Activated naive CD8-positive, alpha-beta T cell treated with anti-CD3 and anti-CD28 coated beads, Interleukin-2, amount 10 ng/mL, durations not matched to agents 7 days and 5 days (primary cell): Measurements from ENCODE around the gene PCDHGA1. TPM values are rescaled to one million over a fixed set of nuclear protein-coding genes. Genes with fewer than 3 reads are reported as not detected.
"Not testable (repeated sequence)": the region's sequence is repeated elsewhere in the genome, so short reads cannot be mapped to it uniquely, and the experiment has no call there.

Source experiments
- ATAC-seq: fragments of 150-1000 bp; cut with Tn5 transposase; one replicate; pipeline ENCODE4 v1.10.0; 2021; ENCODE audit warnings: low read depth, moderate library complexity
- POLR2A ChIA-PET: fragments of 350-600 bp; sonication (Branson Sonifier 250); formaldehyde crosslinking; loops from one replicate; lab custom pipeline; 2021; ENCODE audit warnings: antibody characterized with exemption; lab: Charles Lee
- DNase-seq: peaks from one replicate; pipeline ENCODE4 v3.0.0; 2021
- H3K27ac Mint-ChIP-seq: one replicate; pipeline ENCODE4 v1.8.0; 2022; ENCODE audit warnings: mild to moderate bottlenecking, mixed read lengths
- H3K27me3 Mint-ChIP-seq: one replicate; pipeline ENCODE4 v1.8.0; 2022; ENCODE audit warnings: mild to moderate bottlenecking, moderate library complexity, mixed read lengths
- H3K36me3 Mint-ChIP-seq: one replicate; pipeline ENCODE4 v1.8.0; 2021; ENCODE audit warnings: mild to moderate bottlenecking, mixed read lengths
- H3K4me1 Mint-ChIP-seq: one replicate; pipeline ENCODE4 v1.8.0; 2021; ENCODE audit warnings: mixed read lengths
- H3K4me3 Mint-ChIP-seq: one replicate; pipeline ENCODE4 v1.8.0; 2022; ENCODE audit warnings: mild to moderate bottlenecking, moderate library complexity, mixed read lengths
- H3K9me3 Mint-ChIP-seq: one replicate; pipeline ENCODE4 v1.8.0; 2021; ENCODE audit warnings: mixed read lengths
- total RNA-seq, 2 experiments: library from RNA; stranded (reverse); gene quantifications; one replicate each; pipeline ENCODE4 v1.2.3, GENCODE V29; 2021

Gene PCDHGA1
- total RNA-seq, 2 experiments from 2014 or later, result 0.11 to 0.31 TPM

DNA sequence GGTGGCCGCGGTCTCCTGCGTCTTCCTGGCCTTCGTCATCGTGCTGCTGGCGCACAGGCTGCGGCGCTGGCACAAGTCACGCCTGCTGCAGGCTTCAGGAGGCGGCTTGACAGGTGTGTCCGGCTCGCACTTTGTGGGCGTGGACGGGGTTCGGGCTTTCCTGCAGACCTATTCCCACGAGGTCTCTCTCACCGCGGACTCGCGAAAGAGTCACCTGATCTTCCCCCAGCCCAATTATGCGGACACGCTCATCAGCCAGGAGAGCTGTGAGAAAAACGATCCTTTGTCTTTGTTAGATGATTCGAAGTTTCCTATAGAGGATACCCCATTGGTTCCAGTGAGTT, 84.9 kb downstream of the PCDHGA1 start:
- DNase-seq, H3K4me3 Mint-ChIP-seq, POLR2A ChIA-PET, H3K36me3 Mint-ChIP-seq, ATAC-seq, H3K27ac Mint-ChIP-seq, H3K4me1 Mint-ChIP-seq: not testable (repeated sequence)
- H3K9me3 Mint-ChIP-seq, result peaks cover 14% of the 10 kb centered on the region
- peaks cover 66% of the 10 kb centered on the region for H3K27me3 Mint-ChIP-seq

GRCh38 chr5:141417494-141418172, 87.3 kb downstream of the PCDHGA1 start, which contains the start of gene PCDHGB7:
Gene PCDHGB7 (plus strand): TSS chr5:141417677. CDS start chr5:141417860, 183 bp downstream.
- H3K4me1 Mint-ChIP-seq, result peaks cover 18% of the 10 kb centered on the region
- peaks cover 15% of the 10 kb centered on the region for H3K9me3 Mint-ChIP-seq
- DNase-seq, H3K36me3 Mint-ChIP-seq, POLR2A ChIA-PET: not testable (repeated sequence)
- H3K4me3 Mint-ChIP-seq, result peak within 1 kb of the TSS; percentile 71
- H3K27me3 Mint-ChIP-seq, result peaks cover 80% of the 10 kb centered on the region
- ATAC-seq, result peak; percentile 52
- peak within 1 kb of the TSS; percentile 54 for H3K27ac Mint-ChIP-seq

DNA sequence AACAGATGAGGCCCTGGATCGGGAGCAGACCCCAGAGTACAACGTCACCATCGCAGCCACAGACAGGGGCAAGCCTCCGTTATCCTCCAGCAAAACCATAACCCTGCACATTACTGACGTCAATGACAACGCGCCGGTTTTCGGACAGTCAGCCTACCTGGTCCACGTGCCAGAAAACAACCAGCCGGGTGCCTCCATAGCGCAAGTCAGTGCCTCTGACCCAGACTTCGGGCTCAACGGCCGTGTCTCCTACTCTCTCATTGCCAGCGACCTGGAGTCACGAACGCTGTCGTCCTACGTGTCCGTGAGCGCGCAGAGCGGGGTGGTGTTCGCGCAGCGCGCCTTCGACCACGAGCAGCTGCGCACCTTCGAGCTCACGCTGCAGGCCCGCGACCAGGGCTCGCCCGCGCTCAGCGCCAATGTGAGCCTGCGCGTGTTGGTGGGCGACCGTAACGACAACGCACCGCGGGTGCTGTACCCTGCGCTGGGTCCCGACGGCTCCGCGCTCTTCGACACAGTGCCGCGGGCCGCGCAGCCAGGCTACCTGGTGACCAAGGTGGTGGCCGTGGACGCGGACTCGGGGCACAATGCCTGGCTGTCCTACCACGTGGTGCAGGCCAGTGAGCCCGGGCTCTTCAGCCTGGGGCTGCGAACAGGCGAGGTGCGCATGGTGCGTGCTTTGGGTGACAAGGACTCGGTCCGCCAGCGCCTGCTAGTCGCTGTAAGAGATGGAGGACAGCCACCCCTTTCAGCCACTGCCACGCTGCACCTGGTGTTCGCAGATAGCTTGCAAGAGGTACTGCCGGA, 89.0 kb downstream of the PCDHGA1 start:
- Mint-ChIP-seq H3K4me1 (peaks cover 16% of the 10 kb centered on the region), H3K36me3 (peaks cover 6% of the 10 kb centered on the region), H3K4me3 (peak overlapping the region; percentile 4), H3K27me3 (peaks cover 77% of the 10 kb centered on the region), H3K9me3 (peaks cover 20% of the 10 kb centered on the region), H3K27ac (no peak overlapping the region)
- ATAC-seq, result no peak
- DNase-seq, result no peak
- POLR2A ChIA-PET, result no interaction called here

- POLR2A ChIA-PET, result interaction anchor here (1.4 kb wide), 1 partner anchor 100 kb away, joined by 5 read pairs; the partner anchor contains the start of gene TAF7
- Mint-ChIP-seq H3K4me1 (peaks cover 16% of the 10 kb centered on the region), H3K9me3 (peaks cover 20% of the 10 kb centered on the region), H3K27ac (peak within 1 kb of the TSS; percentile 34), H3K4me3 (peak within 1 kb of the TSS; percentile 81), H3K27me3 (peaks cover 76% of the 10 kb centered on the region), H3K36me3 (peaks cover 4% of the 10 kb centered on the region)
- DNase-seq (no peak), ATAC-seq (peak; percentile 48)
Measured at GRCh38 chr5:141420855-141421488, 90.7 kb downstream of the PCDHGA1 start, which contains the start of gene PCDHGA11. Gene PCDHGA11 (plus strand): TSS chr5:141421051. CDS start chr5:141421228, 177 bp downstream.

- Mint-ChIP-seq H3K9me3 (peaks cover 20% of the 10 kb centered on the region), H3K36me3 (peaks cover 4% of the 10 kb centered on the region), H3K27ac (no peak overlapping the region), H3K27me3 (peaks cover 73% of the 10 kb centered on the region), H3K4me3 (peak overlapping the region; percentile 81), H3K4me1 (peaks cover 16% of the 10 kb centered on the region)
- POLR2A ChIA-PET, result interaction anchor here (1.4 kb wide), 1 partner anchor 101 kb away, joined by 5 read pairs; the partner anchor contains the start of gene TAF7
- DNase-seq, result no peak
- no peak for ATAC-seq
Measured at GRCh38 chr5:141421489-141421855, 91.2 kb downstream of the PCDHGA1 start.

DNA sequence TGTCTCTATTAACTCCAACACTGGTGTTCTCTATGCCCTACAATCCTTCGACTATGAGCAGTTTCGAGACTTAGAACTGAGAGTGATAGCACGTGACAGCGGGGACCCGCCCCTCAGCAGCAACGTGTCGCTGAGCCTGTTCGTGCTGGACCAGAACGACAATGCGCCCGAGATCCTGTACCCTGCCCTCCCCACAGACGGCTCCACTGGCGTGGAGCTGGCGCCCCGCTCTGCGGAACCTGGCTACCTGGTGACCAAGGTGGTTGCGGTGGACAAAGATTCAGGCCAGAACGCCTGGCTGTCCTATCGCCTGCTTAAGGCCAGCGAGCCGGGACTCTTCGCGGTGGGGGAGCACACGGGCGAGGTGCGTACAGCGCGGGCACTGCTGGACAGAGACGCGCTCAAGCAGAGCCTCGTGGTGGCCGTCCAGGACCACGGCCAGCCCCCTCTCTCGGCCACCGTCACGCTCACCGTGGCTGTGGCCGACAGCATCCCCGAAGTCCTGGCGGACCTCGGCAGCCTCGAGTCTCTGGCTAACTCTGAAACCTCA, 92.5 kb downstream of the PCDHGA1 start:
- Mint-ChIP-seq H3K9me3 (peaks cover 20% of the 10 kb centered on the region), H3K27ac (no peak overlapping the region), H3K27me3 (peaks cover 67% of the 10 kb centered on the region), H3K36me3 (peaks cover 4% of the 10 kb centered on the region), H3K4me3 (no peak overlapping the region), H3K4me1 (peaks cover 16% of the 10 kb centered on the region)
- no peak for ATAC-seq
- no peak for DNase-seq
- POLR2A ChIA-PET, result no interaction called here

DNA sequence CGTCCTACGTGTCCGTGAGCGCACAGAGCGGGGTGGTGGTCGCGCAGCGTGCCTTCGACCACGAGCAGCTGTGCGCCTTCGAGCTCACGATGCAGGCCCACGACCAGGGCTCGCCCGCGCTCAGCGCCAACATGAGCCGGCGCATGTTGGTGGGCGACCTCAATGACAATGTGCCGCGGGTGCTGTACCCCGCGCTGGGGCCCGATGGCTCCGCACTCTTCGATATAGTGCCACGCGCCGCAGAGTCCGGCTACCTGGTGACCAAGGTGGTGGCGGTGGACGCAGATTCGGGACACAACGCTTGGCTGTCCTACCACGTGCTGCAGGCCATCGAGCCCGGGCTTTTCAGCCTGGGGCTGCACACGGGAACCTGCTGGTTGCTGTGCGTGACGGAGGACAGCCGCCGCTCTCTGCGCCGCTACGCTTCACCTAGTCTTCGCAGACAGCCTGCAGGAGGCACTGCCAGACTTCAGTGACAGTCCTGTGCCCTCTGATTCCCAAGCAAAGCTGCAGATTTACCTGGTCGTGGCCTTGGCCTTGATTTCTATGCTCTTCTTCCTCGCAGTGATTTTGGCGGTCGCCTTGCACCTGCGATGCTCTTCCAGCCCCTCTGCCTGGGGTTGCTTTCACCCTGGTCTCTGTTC, 97.6 kb downstream of the PCDHGA1 start:
- DNase-seq (no peak), ATAC-seq (no peak)
- peaks cover 10% of the 10 kb centered on the region for H3K4me1 Mint-ChIP-seq
- H3K4me3 Mint-ChIP-seq, result no peak overlapping the region
- H3K27ac Mint-ChIP-seq, result no peak overlapping the region
- peaks cover 6% of the 10 kb centered on the region for H3K36me3 Mint-ChIP-seq
- POLR2A ChIA-PET, result no interaction called here
- H3K27me3 Mint-ChIP-seq, result peaks cover 43% of the 10 kb centered on the region
- H3K9me3 Mint-ChIP-seq, result peaks cover 13% of the 10 kb centered on the region

DNA sequence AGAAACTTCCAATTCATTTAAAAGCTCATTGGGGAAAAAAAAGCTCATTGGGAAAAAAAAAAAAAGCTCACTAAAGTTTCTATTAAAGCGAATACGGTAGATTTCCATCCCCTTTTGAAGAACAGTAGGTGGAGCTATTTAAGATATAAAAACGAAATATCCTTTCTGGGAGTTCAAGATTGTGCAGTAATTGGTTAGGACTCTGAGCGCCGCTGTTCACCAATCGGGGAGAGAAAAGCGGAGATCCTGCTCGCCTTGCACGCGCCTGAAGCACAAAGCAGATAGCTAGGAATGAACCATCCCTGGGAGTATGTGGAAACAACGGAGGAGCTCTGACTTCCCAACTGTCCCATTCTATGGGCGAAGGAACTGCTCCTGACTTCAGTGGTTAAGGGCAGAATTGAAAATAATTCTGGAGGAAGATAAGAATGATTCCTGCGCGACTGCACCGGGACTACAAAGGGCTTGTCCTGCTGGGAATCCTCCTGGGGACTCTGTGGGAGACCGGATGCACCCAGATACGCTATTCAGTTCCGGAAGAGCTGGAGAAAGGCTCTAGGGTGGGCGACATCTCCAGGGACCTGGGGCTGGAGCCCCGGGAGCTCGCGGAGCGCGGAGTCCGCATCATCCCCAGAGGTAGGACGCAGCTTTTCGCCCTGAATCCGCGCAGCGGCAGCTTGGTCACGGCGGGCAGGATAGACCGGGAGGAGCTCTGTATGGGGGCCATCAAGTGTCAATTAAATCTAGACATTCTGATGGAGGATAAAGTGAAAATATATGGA, 100.2 kb downstream of the PCDHGA1 start, which contains the start of gene PCDHGA12:
Gene PCDHGA12 (plus strand): TSS at position 176 of the 782 bp plus-strand sequence. CDS start 253 bp downstream, at position 429.
- Mint-ChIP-seq H3K9me3 (peaks cover 8% of the 10 kb centered on the region), H3K4me1 (peaks cover 10% of the 10 kb centered on the region), H3K4me3 (peak within 1 kb of the TSS; percentile 62), H3K27ac (peak within 1 kb of the TSS; percentile 62), H3K36me3 (peaks cover 8% of the 10 kb centered on the region), H3K27me3 (peaks cover 37% of the 10 kb centered on the region)
- POLR2A ChIA-PET, result interaction anchor here (0.6 to 0.7 kb wide), 2 partner anchors 15 to 110 kb away, joined by 3 to 4 read pairs; partner anchors contain the start of gene TAF7
- no peak for DNase-seq
- no peak for ATAC-seq

GRCh38 chr5:141431286-141431685, 101.0 kb downstream of the PCDHGA1 start:
- Mint-ChIP-seq H3K27ac (peak overlapping the region; percentile 62), H3K9me3 (peaks cover 8% of the 10 kb centered on the region), H3K4me1 (peaks cover 10% of the 10 kb centered on the region), H3K4me3 (peak overlapping the region; percentile 62), H3K27me3 (peaks cover 31% of the 10 kb centered on the region), H3K36me3 (peaks cover 8% of the 10 kb centered on the region)
- ATAC-seq (no peak), DNase-seq (no peak)
- POLR2A ChIA-PET, result no interaction called here

DNA sequence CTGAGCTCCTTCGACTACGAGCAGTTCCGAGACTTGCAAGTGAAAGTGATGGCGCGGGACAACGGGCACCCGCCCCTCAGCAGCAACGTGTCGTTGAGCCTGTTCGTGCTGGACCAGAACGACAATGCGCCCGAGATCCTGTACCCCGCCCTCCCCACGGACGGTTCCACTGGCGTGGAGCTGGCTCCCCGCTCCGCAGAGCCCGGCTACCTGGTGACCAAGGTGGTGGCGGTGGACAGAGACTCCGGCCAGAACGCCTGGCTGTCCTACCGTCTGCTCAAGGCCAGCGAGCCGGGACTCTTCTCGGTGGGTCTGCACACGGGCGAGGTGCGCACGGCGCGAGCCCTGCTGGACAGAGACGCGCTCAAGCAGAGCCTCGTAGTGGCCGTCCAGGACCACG, 102.0 kb downstream of the PCDHGA1 start:
- H3K4me3 Mint-ChIP-seq, H3K27ac Mint-ChIP-seq, H3K4me1 Mint-ChIP-seq, DNase-seq, ATAC-seq, H3K36me3 Mint-ChIP-seq, H3K9me3 Mint-ChIP-seq, POLR2A ChIA-PET: not testable (repeated sequence)
- peaks cover 33% of the 10 kb centered on the region for H3K27me3 Mint-ChIP-seq

GRCh38 chr5:141432726-141433125, 102.4 kb downstream of the PCDHGA1 start:
- POLR2A ChIA-PET, result not testable (repeated sequence)

DNA sequence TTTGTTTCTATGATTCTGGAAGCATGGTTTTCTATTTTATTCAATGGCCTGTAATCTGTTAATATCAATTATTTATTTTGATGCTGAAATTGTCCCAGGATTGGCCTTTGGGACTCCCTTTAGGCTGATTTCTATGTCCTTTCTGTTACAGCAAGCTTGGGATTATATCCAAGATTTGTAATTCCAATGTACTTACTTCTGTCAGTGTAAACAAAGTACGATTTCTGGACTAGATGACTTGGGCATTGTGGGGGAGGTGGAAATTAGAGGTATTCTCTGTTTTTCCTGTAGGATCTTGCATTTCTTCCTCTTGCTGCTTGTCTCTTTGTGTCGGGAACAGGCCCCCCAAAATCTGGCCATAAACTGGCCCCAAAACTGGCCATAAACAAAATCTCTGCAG, 103.7 kb downstream of the PCDHGA1 start:
- Mint-ChIP-seq H3K4me1 (peaks cover 10% of the 10 kb centered on the region), H3K36me3 (peaks cover 8% of the 10 kb centered on the region), H3K4me3 (no peak overlapping the region), H3K9me3 (peaks cover 6% of the 10 kb centered on the region), H3K27me3 (peaks cover 38% of the 10 kb centered on the region), H3K27ac (no peak overlapping the region)
- ATAC-seq (no peak), DNase-seq (no peak)
- POLR2A ChIA-PET, result no interaction called here

More at GRCh38 chr5:141432726-141433125, 102.4 kb downstream of the PCDHGA1 start:
- DNase-seq, H3K4me1 Mint-ChIP-seq, H3K9me3 Mint-ChIP-seq, H3K27ac Mint-ChIP-seq, ATAC-seq, H3K36me3 Mint-ChIP-seq, H3K4me3 Mint-ChIP-seq: not testable (repeated sequence)
- peaks cover 34% of the 10 kb centered on the region for H3K27me3 Mint-ChIP-seq
